GM18508 (cell line): ENCODE results near the gene LIPN.
"Not testable (repeated sequence)": the region's sequence is repeated elsewhere in the genome, so short reads cannot be mapped to it uniquely, and the experiment has no call there.

Source experiments
- ATAC-seq: cut with Tn5 transposase; IDR thresholded peaks from one replicate; pipeline ENCODE4 v1.9.1; 2021; ENCODE audit warnings: moderate number of reproducible peaks; ENCODE audit not compliant: insufficient read depth, unreplicated experiment

Gene LIPN

GRCh38 chr10:88759366-88760101, at the start of gene LIPN:
TSS of gene LIPN (plus strand) at chr10:88760020. CDS start at chr10:88761406, 1,386 bp downstream.
- ATAC-seq = no peak

- ATAC-seq = no peak
These were observed 44.3 kb upstream of the LIPN start for GRCh38 chr10:88715517-88715916.

GRCh38 chr10:88721392-88721791, 38.4 kb upstream of the LIPN start:
- no peak for ATAC-seq

GRCh38 chr10:88725798-88726197, 34.0 kb upstream of the LIPN start:
- no peak for ATAC-seq

GRCh38 chr10:88728107-88728763, 31.6 kb upstream of the LIPN start:
- ATAC-seq = no peak

- no peak for ATAC-seq
These were observed 29.0 kb upstream of the LIPN start for GRCh38 chr10:88730864-88731263.

GRCh38 chr10:88731296-88731695, 28.5 kb upstream of the LIPN start:
- no peak for ATAC-seq

GRCh38 chr10:88733215-88733614, 26.6 kb upstream of the LIPN start:
- no peak for ATAC-seq

GRCh38 chr10:88735661-88736060, 24.2 kb upstream of the LIPN start:
- ATAC-seq = no peak

- not testable (repeated sequence) for ATAC-seq
These were observed 17.9 kb upstream of the LIPN start for GRCh38 chr10:88741921-88742320.

GRCh38 chr10:88742448-88742847, 17.4 kb upstream of the LIPN start:
- no peak for ATAC-seq

GRCh38 chr10:88744002-88744401, 15.8 kb upstream of the LIPN start:
- no peak for ATAC-seq

GRCh38 chr10:88745633-88746032, 14.2 kb upstream of the LIPN start:
- no peak for ATAC-seq

- no peak for ATAC-seq
These were observed 5.5 kb upstream of the LIPN start for GRCh38 chr10:88754287-88754686.

GRCh38 chr10:88755753-88756152, 4.1 kb upstream of the LIPN start:
- no peak for ATAC-seq

- ATAC-seq = no peak
These were observed 3.2 kb upstream of the LIPN start for GRCh38 chr10:88756660-88757059.

GRCh38 chr10:88762906-88763305, 3.1 kb downstream of the LIPN start:
- ATAC-seq = no peak

- ATAC-seq = no peak
These were observed 3.6 kb downstream of the LIPN start for GRCh38 chr10:88763441-88763840.

GRCh38 chr10:88764110-88764509, 4.3 kb downstream of the LIPN start:
- no peak for ATAC-seq

- no peak for ATAC-seq
These were observed 6.0 kb downstream of the LIPN start for GRCh38 chr10:88765816-88766215.

GRCh38 chr10:88769384-88769783, 9.6 kb downstream of the LIPN start:
- no peak for ATAC-seq

GRCh38 chr10:88781206-88781605, 21.4 kb downstream of the LIPN start:
- no peak for ATAC-seq
